ENCODE results near the gene SORBS1.

The SORBS1 gene

DNA sequence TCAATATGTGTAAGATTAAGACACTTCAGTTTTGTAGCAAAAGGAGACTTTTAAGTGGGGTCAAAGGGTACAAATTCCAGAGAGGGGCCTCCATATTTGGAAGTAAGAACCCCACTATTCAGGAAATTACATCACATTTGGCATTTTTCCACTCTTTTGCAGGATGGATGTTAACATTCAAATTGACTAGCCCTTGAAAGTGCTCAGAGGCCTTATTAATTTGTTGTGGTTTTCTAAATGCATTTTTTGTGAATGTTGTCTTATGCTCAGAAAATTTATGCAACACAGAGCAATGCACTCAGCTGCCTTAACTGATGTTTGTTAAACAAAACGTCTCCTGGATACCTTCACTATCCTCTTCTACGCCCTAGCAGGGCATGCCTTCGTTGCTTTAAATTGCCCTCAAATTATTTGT, 219.4 kb downstream of the SORBS1 start:
- no peak for TF ChIP-seq POLR2AphosphoS5 (IDR thresholded peaks at IDR 0.05; ENCODE audit: low read depth)
- TF ChIP-seq SPI1 (IDR thresholded peaks at IDR 0.05; ENCODE audit: borderline replicate concordance, low read depth): no peak
- no peak for TF ChIP-seq CTCF (IDR thresholded peaks at IDR 0.05; ENCODE audit: insufficient read depth, low read length)
- TF ChIP-seq GABPA (IDR thresholded peaks at IDR 0.05; ENCODE audit: low read depth): no peak
- TF ChIP-seq, protein P1, sequence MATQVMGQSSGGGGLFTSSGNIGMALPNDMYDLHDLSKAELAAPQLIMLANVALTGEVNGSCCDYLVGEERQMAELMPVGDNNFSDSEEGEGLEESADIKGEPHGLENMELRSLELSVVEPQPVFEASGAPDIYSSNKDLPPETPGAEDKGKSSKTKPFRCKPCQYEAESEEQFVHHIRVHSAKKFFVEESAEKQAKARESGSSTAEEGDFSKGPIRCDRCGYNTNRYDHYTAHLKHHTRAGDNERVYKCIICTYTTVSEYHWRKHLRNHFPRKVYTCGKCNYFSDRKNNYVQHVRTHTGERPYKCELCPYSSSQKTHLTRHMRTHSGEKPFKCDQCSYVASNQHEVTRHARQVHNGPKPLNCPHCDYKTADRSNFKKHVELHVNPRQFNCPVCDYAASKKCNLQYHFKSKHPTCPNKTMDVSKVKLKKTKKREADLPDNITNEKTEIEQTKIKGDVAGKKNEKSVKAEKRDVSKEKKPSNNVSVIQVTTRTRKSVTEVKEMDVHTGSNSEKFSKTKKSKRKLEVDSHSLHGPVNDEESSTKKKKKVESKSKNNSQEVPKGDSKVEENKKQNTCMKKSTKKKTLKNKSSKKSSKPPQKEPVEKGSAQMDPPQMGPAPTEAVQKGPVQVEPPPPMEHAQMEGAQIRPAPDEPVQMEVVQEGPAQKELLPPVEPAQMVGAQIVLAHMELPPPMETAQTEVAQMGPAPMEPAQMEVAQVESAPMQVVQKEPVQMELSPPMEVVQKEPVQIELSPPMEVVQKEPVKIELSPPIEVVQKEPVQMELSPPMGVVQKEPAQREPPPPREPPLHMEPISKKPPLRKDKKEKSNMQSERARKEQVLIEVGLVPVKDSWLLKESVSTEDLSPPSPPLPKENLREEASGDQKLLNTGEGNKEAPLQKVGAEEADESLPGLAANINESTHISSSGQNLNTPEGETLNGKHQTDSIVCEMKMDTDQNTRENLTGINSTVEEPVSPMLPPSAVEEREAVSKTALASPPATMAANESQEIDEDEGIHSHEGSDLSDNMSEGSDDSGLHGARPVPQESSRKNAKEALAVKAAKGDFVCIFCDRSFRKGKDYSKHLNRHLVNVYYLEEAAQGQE (IDR thresholded peaks at IDR 0.05; ENCODE audit: insufficient replicate concordance, low read depth): no peak
- no peak overlapping the region for H3K4me3 ChIP-seq (replicated peaks; ENCODE audit: insufficient read depth, low read length)
- no peak overlapping the region for H3K27ac ChIP-seq (replicated peaks)
- no peak for DNase-seq (ENCODE audit: low read depth in 1 of 2, low spot score in 1 of 2)
- H3K27me3 ChIP-seq (ENCODE audit: insufficient read depth, poor library complexity, severe bottlenecking): peaks cover 4% of the 10 kb centered on the region

DNA sequence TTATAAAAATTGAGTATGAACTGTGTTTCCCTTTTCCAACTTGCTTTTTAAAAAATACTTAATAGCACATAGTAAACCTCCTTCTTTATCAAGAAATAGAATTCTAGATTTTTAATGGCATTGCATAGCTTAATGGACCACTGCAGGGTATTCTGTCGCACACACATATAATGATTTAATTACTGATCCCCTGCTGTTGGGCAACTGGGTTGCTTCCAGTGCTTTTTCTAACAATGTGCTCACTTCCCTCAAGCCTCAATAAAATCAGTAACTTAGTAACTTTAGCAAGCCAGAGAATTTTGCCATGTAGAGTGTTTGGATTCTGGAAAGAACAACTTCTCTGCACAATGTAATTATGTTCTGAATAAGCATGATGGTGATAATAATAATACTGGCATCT, 221.3 kb downstream of the SORBS1 start:
- DNase-seq (ENCODE audit: low read depth in 1 of 2, low spot score in 1 of 2): no peak

GRCh38 chr10:95337423-95338160, 223.6 kb downstream of the SORBS1 start:
- Histone ChIP-seq H3K4me3 (replicated peaks; ENCODE audit: insufficient read depth, low read length) (no peak overlapping the region), H3K27me3 (ENCODE audit: insufficient read depth, poor library complexity, severe bottlenecking) (no peaks in the 10 kb centered on the region), H3K27ac (replicated peaks) (no peak overlapping the region)
- no peak for TF ChIP-seq SPI1 (IDR thresholded peaks at IDR 0.05; ENCODE audit: borderline replicate concordance, low read depth)
- TF ChIP-seq CTCF (IDR thresholded peaks at IDR 0.05; ENCODE audit: insufficient read depth, low read length): no peak
- no peak for TF ChIP-seq POLR2AphosphoS5 (IDR thresholded peaks at IDR 0.05; ENCODE audit: low read depth)
- no peak for TF ChIP-seq GABPA (IDR thresholded peaks at IDR 0.05; ENCODE audit: low read depth)
- TF ChIP-seq, protein P1 (IDR thresholded peaks at IDR 0.05; ENCODE audit: insufficient replicate concordance, low read depth): no peak
- no peak for DNase-seq (ENCODE audit: low read depth in 1 of 2, low spot score in 1 of 2)

More for the DNA sequence above, 221.3 kb downstream of the SORBS1 start:
- H3K27ac ChIP-seq (replicated peaks): no peak overlapping the region
- TF ChIP-seq GABPA (IDR thresholded peaks at IDR 0.05; ENCODE audit: low read depth) (no peak), CTCF (IDR thresholded peaks at IDR 0.05; ENCODE audit: insufficient read depth, low read length) (no peak), SPI1 (IDR thresholded peaks at IDR 0.05; ENCODE audit: borderline replicate concordance, low read depth) (no peak), POLR2AphosphoS5 (IDR thresholded peaks at IDR 0.05; ENCODE audit: low read depth) (no peak)
- TF ChIP-seq, protein P1 (IDR thresholded peaks at IDR 0.05; ENCODE audit: insufficient replicate concordance, low read depth): no peak
- peaks cover 4% of the 10 kb centered on the region for H3K27me3 ChIP-seq (ENCODE audit: insufficient read depth, poor library complexity, severe bottlenecking)
- H3K4me3 ChIP-seq (replicated peaks; ENCODE audit: insufficient read depth, low read length): no peak overlapping the region
